HG03457 (cell line): ENCODE measurements around the gene CHST7.

Experiments
- ATAC-seq: cut with Tn5 transposase; IDR thresholded peaks from one replicate; pipeline ENCODE4 v1.9.1; 2021; ENCODE audit warnings: moderate number of reproducible peaks; ENCODE audit not compliant: unreplicated experiment

The CHST7 gene

DNA sequence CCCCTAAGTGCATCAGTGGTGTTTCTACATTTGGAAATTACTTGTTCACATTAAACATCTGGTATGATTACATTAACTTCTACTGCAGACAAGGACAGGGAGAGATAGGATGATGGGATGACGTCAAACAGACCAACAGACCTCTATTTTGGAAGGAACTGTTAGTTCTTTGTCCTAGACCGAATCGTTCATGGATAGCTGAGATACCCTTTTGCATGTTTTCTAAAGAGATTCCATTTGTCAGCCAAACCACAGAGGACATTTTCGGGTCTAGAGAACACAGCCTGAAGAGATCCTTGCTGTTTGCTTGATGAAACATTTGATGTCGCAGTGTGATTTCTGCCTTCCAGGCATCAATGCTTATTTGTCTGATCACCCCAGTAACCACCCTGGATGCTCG lies 27.7 kb downstream of the CHST7 start:
- no peak for ATAC-seq

GRCh38 chrX:46602468-46603102 lies 29.0 kb downstream of the CHST7 start:
- no peak for ATAC-seq

GRCh38 chrX:46607916-46608315 lies 34.4 kb downstream of the CHST7 start:
- no peak for ATAC-seq

GRCh38 chrX:46610070-46610658 lies 36.6 kb downstream of the CHST7 start:
- ATAC-seq = no peak

- no peak for ATAC-seq
Observed at GRCh38 chrX:46611658-46612362, 38.2 kb downstream of the CHST7 start.

DNA sequence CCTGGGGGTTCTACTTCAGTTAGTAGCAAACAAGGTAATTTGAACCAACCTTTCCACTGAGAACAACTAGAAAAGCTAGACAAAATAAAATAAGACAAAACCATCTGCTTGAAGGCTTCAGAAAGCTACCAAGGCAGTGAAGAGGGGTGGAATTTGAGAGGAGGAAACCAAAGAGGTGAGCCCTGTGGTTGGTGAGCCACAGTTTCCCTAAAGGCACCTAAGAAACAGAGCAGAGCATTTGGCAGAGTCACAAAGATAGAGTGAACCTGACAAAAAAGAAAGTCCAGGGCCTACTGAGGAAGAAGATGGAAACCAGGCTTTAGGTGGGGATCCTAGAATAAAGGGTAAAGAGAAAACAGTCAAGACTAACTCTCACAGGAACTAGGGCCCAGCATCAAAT lies 44.3 kb downstream of the CHST7 start:
- no peak for ATAC-seq

DNA sequence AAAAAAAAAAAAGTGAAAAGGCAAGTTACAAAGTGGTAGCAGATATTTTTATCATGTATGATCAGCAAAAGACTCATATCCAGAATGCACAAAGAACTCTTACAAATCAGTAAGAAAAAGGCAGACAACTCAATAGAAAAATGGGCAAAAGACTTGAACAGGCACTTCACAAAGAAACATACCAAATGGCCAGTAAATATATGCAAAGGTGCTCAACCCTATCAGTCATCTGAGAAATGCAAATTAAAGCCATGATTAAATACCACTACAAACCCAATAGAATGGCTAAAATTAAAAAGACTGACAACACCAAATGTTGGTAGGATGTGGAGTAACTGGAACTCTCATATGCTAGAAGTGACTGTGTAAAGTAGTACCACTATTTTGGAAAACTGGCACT lies 45.4 kb downstream of the CHST7 start:
- no peak for ATAC-seq

DNA sequence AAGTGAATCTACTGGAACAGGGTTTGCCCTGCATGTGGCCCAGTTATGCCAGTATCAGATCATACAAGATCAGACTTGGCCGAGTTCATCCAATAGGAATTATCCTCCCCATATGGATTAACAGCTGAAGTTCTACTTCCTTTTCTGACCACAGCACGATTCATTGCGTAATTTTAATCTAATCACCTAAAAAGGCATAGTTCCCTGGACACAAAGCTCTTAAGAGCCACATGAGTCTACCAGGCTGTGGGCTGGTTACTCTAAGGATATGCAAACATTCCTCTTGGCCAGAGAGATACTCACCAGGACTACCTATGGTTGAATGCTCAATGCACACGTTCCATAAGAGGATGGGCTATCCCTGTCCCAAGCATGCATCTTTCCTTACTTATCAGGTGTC lies 46.9 kb downstream of the CHST7 start:
- ATAC-seq = no peak

DNA sequence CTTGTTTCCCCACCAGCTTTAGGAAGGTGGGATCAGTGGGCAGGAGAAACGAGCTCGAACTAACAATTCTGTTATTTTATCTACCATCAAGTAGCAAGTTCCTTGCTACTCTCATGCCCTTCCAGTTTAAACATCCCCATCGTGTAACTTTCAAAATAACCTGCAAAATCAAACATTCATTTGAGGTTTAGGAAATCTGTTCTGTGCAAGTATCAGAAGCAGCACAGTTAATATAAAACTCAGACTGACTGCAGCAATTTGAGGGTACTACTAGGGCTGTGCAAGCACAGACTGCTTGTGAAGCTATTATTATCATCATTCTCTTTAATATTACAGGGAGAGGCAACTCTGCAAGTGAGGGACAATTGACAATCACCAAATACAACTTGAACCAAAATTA lies 48.0 kb downstream of the CHST7 start:
- ATAC-seq = no peak

- no peak for ATAC-seq
Observed at GRCh38 chrX:46624090-46624786, 50.7 kb downstream of the CHST7 start.

GRCh38 chrX:46626566-46626965 lies 53.0 kb downstream of the CHST7 start:
- no peak for ATAC-seq

- ATAC-seq = no peak
Observed at GRCh38 chrX:46627062-46627461, 53.5 kb downstream of the CHST7 start.

- ATAC-seq = no peak
Observed at GRCh38 chrX:46627711-46628419, 54.3 kb downstream of the CHST7 start.

DNA sequence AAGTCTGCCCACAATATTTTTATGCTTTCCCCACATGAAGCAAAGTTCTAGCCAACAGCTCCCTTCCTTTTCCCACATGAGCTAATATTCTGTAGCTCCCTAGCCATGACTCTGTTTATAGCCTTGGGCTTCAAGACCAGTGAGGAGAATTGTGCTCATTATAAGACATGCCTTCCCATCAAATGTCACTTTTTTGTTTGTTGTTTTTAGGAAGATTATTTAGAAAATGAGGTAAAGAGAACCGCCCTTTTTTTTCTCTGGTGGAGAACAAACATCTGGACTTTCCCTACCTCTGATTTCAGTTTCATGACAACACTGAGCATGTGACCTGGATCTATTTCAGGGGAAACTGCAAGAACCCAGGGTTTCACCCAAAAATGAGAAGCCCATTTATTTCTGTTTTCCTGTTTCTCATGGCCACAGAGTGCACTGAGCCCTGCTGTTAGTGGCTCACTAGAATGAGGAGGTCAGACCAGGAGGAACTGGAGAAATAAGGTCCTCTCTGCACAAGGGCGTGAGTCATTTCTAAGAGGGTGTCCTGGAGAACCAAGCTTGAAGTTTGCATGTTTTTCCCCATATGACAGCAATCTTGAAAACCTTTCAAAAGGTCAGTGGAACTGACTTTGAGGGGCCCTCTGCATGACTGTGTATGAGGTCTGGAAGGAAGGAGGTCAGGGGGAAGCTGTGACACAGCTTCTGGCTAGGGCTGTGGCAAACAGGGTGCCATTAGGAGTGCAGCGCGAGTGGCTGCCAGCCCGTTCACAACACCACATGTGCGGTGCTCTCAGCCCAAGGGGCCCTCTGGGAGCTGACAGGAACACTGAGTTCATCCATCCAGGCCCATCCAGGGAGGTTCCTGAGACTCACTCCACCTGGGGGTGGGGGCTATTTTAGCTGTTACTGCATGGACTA lies 55.2 kb downstream of the CHST7 start:
- ATAC-seq = peak; percentile 72

DNA sequence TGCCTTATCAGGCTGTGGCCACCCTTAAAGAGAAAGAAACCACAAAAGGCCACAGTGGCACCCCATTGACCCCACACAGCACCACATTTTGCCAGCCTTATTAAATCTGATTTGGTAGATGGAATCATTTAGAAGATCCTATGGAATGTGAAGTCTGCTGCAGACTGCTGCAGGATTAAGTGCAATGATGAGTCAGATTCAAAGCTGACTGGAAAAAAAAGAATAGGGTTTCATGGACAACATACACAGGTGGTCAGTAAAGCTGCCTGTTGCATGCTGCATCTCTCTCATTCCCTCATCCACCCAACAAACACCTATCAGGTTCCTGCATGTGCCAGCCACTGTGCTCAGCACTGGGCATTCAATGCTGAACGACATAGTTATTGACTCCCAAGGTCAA lies 56.6 kb downstream of the CHST7 start:
- no peak for ATAC-seq

- no peak for ATAC-seq
Observed at GRCh38 chrX:46634577-46634976, 61.0 kb downstream of the CHST7 start.

DNA sequence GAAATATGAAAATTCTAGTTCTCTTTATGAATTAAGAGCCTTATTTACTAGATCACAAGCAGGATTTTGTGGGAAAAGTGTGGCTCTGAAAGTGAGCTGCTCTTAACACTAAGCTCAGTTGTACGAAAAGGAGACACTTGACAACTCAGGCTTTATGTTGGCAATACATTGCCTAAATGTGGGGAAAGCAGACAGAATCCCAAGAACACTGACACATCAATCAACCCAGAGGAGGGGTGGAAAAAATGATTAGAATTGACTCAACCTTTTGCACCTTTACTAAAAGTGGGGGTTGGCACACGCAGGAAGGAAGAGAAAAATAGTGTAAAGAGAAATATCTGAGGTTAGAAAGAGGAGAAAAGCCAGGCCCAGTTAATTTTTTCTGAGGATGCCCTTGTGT lies 61.6 kb downstream of the CHST7 start:
- ATAC-seq = no peak

- ATAC-seq = no peak
Observed at GRCh38 chrX:46636223-46636622, 62.7 kb downstream of the CHST7 start.

GRCh38 chrX:46637938-46638337 lies 64.4 kb downstream of the CHST7 start:
- ATAC-seq = no peak

DNA sequence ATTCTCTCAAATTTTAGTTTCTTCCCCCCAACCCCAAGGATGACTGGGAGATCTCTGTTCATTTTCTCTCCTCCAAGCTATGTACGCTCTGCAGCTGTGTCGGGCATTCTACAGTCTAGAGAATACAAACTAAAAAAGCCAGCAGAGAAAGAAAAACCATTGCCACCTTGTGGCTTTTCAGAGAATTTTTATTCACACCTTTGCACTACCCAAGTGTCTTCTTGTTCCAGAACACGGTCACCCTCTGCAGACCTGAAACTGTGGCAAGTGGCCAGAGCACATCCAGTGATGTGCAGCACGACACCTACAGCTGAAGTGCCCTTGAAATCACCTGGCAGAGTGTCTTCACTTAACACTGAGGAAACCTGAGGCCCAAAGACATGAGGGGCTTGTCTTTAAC lies 68.6 kb downstream of the CHST7 start:
- no peak for ATAC-seq
